ENCODE data around the gene ZNF33B. TPM values are rescaled to one million over a fixed set of nuclear protein-coding genes. Genes with fewer than 3 reads are reported as not detected.

ZNF33B gene
- total RNA-seq, 2 experiments from 2014 or later, result 32.9 to 34.9 TPM

GRCh38 chr10:42543840-42544372, 94.5 kb downstream of the ZNF33B start:
- ChIA-PET POLR2A (no interaction called here), CTCF (interaction anchor here (0.6 kb wide), 1 partner anchor 57 kb away, joined by 3 read pairs; no protein-coding TSS in a partner anchor)
- Mint-ChIP-seq H3K4me3 (no peak overlapping the region), H3K27ac (no peak overlapping the region), H3K36me3 (ENCODE audit: low read depth) (peaks cover 78% of the 10 kb centered on the region), H3K27me3 (no peaks in the 10 kb centered on the region), H3K9me3 (peaks cover 44% of the 10 kb centered on the region), H3K4me1 (peaks cover 15% of the 10 kb centered on the region)
- DNase-seq, result no peak

Other genes with a start within 250 kb of the ZNF33B start
- gene BMS1, start 144.2 kb upstream of the ZNF33B start, total RNA-seq, result 10 to 100 TPM; 15.9 to 16.2 TPM

All from activated CD4-positive, alpha-beta T cell treated with anti-CD3 and anti-CD28 coated beads, Interleukin-2, amount 10 ng/mL, durations not matched to agents 7 days and 5 days (primary cell).